Large intestine (tissue), 3 donors: ENCODE results near the gene ENTR1. TPM values are rescaled to one million over a fixed set of nuclear protein-coding genes. Genes with fewer than 3 reads are reported as not detected.

Experiments
- DNase-seq, 2 donors: peaks; one replicate each; pipeline versions ENCODE4 v3.0.0 to v3.0.0-alpha.2; 2013
- H3K27ac ChIP-seq: one replicate; pipeline ENCODE4 v1.5.1; 2013; ENCODE audit warnings: low read length
- H3K27me3 ChIP-seq: 2 replicates; pipeline ENCODE4 v1.6.1; 2013; ENCODE audit warnings: low read length; ENCODE audit not compliant: control insufficient read depth, insufficient read depth
- H3K36me3 ChIP-seq: 2 replicates; pipeline ENCODE4 v1.6.1; 2013; ENCODE audit warnings: low read length; ENCODE audit not compliant: control insufficient read depth, insufficient read depth
- H3K4me1 ChIP-seq: one replicate; pipeline ENCODE4 v1.6.1; 2013; ENCODE audit warnings: low read length; ENCODE audit not compliant: control insufficient read depth, insufficient read depth
- H3K4me3 ChIP-seq: one replicate; pipeline ENCODE4 v1.5.1; 2013; ENCODE audit warnings: low read length
- H3K9me3 ChIP-seq: one replicate; pipeline ENCODE4 v1.6.1; 2013; ENCODE audit warnings: mild to moderate bottlenecking, low read depth, low read length, moderate library complexity; ENCODE audit not compliant: control insufficient read depth
- WGBS: methylation state at CpG from one replicate; pipeline ENCODE4 v1.1.5; 2013; ENCODE audit warnings: low lambda C conversion rate; ENCODE audit not compliant: insufficient coverage; 5-methylcytosine and 5-hydroxymethylcytosine counted together
- polyA plus RNA-seq: library from polyadenylated mRNA; unstranded; fragments of 120-200 nt; gene quantifications from one replicate; pipeline ENCODE4 v1.2.1, GENCODE V29; 2013

The ENTR1 gene
- polyA plus RNA-seq, 1 donor, result 50.1 TPM

- H3K9me3 ChIP-seq, result peaks cover 2% of the 10 kb centered on the region
- H3K27me3 ChIP-seq, result no peaks in the 10 kb centered on the region
- WGBS, result no CpG with 5 or more reads among the region's 91 CpGs
- H3K36me3 ChIP-seq, result peaks cover 51% of the 10 kb centered on the region
- H3K4me3 ChIP-seq, result peak overlapping the region; percentile 65
- peaks cover 9% of the 10 kb centered on the region for H3K4me1 ChIP-seq
- no peak for DNase-seq
- H3K27ac ChIP-seq, result no peak overlapping the region
Measured at GRCh38 chr9:136438548-136439480, 28.4 kb upstream of the ENTR1 start.

- H3K27me3 ChIP-seq, result no peaks in the 10 kb centered on the region
- peaks cover 9% of the 10 kb centered on the region for H3K4me1 ChIP-seq
- H3K4me3 ChIP-seq, result peak overlapping the region; percentile 65
- H3K36me3 ChIP-seq, result peaks cover 47% of the 10 kb centered on the region
- no peak overlapping the region for H3K27ac ChIP-seq
- H3K9me3 ChIP-seq, result peaks cover 2% of the 10 kb centered on the region
- whole genome bisulfite sequencing, result no CpG with 5 or more reads among the region's 37 CpGs
- DNase-seq, result peak in 1 of 2 donors; percentile 22
Measured at GRCh38 chr9:136437839-136438547, 27.6 kb upstream of the ENTR1 start.

GRCh38 chr9:136437430-136437829 lies 27.0 kb upstream of the ENTR1 start:
- WGBS, result no CpG with 5 or more reads among the region's 8 CpGs
- no peak overlapping the region for H3K27ac ChIP-seq

DNA sequence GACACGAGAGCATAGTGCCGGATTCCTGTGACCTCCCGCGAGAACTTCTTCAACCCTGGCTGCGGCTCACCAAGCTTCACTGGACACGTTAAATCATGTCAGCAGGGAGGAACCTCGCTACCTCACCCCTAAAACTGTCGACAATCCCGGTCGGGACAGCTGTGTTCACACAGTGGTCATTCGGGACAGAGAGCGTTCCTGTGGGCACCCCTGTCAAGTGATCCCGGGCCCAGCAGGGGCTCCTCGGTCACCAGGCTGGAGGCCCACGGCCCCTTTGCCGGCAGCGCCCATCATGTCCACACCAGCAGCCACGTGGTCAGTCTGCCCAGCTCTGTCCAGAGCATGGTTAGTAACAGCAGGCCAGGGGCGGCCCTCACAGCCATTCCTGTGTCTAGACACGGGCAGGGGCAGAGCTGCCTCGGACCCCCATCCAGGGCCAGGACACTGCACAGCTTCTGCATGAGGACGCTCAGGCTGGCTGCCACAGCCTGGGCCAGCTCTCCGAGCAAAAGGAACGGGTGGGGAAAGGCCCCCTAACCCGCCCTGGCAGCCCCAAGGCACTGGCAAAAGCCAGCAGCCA lies 25.7 kb upstream of the ENTR1 start:
- Histone ChIP-seq H3K4me3 (no peak overlapping the region), H3K27me3 (no peaks in the 10 kb centered on the region), H3K4me1 (peaks cover 9% of the 10 kb centered on the region), H3K27ac (no peak overlapping the region), H3K9me3 (peaks cover 2% of the 10 kb centered on the region), H3K36me3 (peaks cover 39% of the 10 kb centered on the region)
- no peak for DNase-seq
- no CpG with 5 or more reads among the region's 25 CpGs for WGBS

More at GRCh38 chr9:136437430-136437829, 27.0 kb upstream of the ENTR1 start:
- Histone ChIP-seq H3K9me3 (peaks cover 2% of the 10 kb centered on the region), H3K36me3 (peaks cover 44% of the 10 kb centered on the region), H3K4me1 (peaks cover 9% of the 10 kb centered on the region), H3K27me3 (no peaks in the 10 kb centered on the region), H3K4me3 (peak overlapping the region; percentile 65)
- DNase-seq, result peak in 1 of 2 donors; percentile 43

DNA sequence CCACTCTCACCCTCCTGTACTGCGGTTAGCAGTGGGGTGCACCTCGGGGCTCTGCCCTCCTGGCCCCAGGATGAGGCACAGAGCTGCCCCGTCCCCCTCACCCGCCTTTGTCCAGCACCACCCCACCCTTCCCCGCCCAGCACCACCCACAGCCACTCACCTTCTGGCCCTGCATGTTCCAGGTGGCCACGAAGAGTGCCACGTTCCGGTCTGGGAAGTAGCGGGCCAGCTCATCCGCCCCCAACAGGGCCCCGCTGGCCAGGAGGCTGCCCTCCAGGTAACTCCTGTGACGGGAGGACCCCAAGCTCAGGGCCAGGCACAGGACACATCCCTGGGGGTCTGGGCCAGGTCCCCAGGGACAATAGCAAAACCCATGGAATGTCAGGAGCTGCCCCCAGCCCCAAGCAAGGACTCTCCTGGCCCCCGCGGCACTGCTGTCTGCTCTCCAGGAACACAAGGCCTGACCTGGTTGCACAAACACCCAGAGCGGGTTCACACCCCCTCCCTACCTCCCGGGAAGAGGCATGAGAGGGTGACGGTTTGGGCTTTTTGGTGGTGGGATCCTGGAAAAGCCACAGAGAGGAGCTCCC lies 24.3 kb upstream of the ENTR1 start:
- Histone ChIP-seq H3K9me3 (peaks cover 2% of the 10 kb centered on the region), H3K4me3 (no peak overlapping the region), H3K27me3 (no peaks in the 10 kb centered on the region), H3K4me1 (peaks cover 9% of the 10 kb centered on the region), H3K27ac (no peak overlapping the region), H3K36me3 (peaks cover 40% of the 10 kb centered on the region)
- DNase-seq, result no peak
- no CpG with 5 or more reads among the region's 17 CpGs for WGBS

DNA sequence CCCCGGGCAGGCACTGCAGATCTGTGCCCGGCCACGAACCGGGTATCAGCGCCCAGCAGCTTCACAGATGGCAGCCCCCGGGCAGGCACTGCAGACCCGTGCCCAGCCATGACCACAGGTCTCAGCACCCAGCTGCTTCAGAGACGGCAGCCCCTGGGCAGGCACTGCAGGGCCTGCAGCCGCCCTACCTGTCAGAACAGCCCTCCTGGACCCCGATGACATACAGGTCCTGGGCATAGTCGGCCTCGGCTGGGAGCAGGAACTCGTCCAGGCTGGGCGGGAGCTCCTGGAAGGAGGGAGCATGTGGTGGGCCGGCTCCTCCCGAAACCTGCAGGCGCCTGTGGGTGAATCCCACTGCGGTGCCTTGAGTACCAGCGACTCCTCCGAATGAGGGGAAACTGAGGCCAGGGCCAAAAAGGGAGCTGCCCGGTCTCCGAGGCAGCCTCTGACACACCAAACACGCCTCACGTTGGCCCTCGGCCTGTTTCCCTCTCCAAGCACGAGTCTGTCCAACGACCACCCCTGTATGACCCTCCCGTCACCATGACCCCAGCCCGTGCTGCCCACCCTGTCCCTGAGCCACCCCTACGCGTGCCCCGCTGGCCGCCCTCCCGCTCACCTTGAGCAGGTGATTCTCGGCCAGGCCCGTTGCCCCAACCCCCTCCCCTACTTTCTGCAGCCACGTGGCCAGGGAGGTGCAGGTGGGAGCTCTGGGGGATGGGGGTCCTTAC lies 23.6 kb upstream of the ENTR1 start:
- Histone ChIP-seq H3K36me3 (peaks cover 46% of the 10 kb centered on the region), H3K27ac (no peak overlapping the region), H3K9me3 (peaks cover 2% of the 10 kb centered on the region), H3K27me3 (no peaks in the 10 kb centered on the region), H3K4me3 (no peak overlapping the region), H3K4me1 (peaks cover 9% of the 10 kb centered on the region)
- WGBS, result no CpG with 5 or more reads among the region's 37 CpGs
- DNase-seq, result no peak

DNA sequence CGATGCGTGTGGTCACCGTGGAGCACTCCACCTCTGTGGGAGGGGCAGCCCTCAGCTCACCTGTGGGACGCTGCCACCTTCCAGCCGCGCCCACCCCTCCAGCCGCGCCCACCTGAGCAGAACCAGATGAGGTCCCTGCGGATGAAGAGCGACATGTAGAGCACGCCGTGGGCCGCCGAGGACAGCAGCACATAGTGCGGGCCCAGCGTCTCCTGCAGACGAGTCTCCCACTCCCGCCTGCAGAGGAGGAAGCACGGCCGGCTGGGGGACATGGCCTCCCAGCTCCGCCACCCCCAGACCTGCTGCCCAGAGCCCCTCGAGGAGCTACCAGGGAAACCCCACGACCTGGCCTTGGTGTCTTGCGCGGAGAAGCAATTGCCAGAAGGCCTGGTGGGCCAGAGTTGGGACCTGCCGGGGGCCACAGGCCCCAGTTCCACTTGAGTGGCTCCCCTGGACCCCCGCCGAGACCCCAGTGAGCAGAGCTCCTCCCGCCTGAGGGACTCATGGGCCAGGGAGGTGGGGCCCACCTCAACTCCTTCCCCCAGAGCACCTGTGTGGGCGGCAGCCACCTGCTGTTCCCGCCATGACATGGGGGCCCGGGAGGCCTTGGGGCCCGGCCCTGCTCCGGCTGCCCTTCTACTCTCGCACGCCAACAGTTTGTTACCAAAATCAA lies 22.8 kb upstream of the ENTR1 start:
- H3K27me3 ChIP-seq, result no peaks in the 10 kb centered on the region
- no peak for DNase-seq
- peaks cover 9% of the 10 kb centered on the region for H3K4me1 ChIP-seq
- peaks cover 51% of the 10 kb centered on the region for H3K36me3 ChIP-seq
- H3K4me3 ChIP-seq, result no peak overlapping the region
- no peak overlapping the region for H3K27ac ChIP-seq
- WGBS, result no CpG with 5 or more reads among the region's 36 CpGs
- peaks cover 2% of the 10 kb centered on the region for H3K9me3 ChIP-seq

GRCh38 chr9:136432591-136432990 lies 22.2 kb upstream of the ENTR1 start:
- WGBS, result no CpG with 5 or more reads among the region's 26 CpGs
- Histone ChIP-seq H3K4me1 (peaks cover 5% of the 10 kb centered on the region), H3K9me3 (peaks cover 2% of the 10 kb centered on the region), H3K27ac (no peak overlapping the region), H3K36me3 (peaks cover 50% of the 10 kb centered on the region), H3K27me3 (no peaks in the 10 kb centered on the region), H3K4me3 (no peak overlapping the region)
- DNase-seq, result no peak

DNA sequence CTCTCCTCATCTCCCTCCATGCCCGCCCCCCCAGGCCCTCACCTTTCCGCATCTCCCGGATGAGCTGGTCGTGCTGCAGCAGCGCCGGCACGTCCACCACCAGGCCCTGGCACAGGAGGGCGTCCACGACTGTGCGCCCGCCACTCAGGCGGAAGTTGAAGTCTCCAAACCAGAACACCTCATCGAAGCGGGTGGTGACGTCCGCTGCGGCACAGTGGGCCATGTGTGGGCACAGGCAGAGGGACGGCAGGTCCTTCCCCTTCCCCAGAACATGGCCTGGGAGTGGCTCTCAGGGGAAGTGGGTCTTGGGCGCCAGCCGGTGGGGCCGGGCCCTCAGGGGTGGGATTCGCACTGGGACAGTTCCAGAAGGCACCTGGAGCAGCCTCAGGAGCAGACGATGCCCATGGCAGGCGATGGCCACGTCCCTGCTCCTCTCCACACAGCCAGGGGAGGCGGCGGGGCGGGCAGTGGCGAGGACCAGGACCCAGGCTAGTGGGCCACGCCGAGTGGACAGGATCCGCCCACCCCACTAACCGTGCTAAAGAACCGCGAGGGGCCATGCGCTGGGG lies 21.5 kb upstream of the ENTR1 start:
- no peaks in the 10 kb centered on the region for H3K4me1 ChIP-seq
- no peaks in the 10 kb centered on the region for H3K27me3 ChIP-seq
- no peak for DNase-seq
- peaks cover 54% of the 10 kb centered on the region for H3K36me3 ChIP-seq
- no peak overlapping the region for H3K4me3 ChIP-seq
- peaks cover 2% of the 10 kb centered on the region for H3K9me3 ChIP-seq
- H3K27ac ChIP-seq, result no peak overlapping the region
- WGBS, result no CpG with 5 or more reads among the region's 36 CpGs
